GM18868 (cell line): ENCODE measurements around the gene TCHH.
"Not testable (repeated sequence)": the region's sequence is repeated elsewhere in the genome, so short reads cannot be mapped to it uniquely, and the experiment has no call there.

Experiments used
- ATAC-seq: cut with Tn5 transposase; IDR thresholded peaks from one replicate; pipeline ENCODE4 v1.9.1; 2021; ENCODE audit warnings: mild to moderate bottlenecking, moderate library complexity; ENCODE audit not compliant: unreplicated experiment

TCHH gene, protein sequence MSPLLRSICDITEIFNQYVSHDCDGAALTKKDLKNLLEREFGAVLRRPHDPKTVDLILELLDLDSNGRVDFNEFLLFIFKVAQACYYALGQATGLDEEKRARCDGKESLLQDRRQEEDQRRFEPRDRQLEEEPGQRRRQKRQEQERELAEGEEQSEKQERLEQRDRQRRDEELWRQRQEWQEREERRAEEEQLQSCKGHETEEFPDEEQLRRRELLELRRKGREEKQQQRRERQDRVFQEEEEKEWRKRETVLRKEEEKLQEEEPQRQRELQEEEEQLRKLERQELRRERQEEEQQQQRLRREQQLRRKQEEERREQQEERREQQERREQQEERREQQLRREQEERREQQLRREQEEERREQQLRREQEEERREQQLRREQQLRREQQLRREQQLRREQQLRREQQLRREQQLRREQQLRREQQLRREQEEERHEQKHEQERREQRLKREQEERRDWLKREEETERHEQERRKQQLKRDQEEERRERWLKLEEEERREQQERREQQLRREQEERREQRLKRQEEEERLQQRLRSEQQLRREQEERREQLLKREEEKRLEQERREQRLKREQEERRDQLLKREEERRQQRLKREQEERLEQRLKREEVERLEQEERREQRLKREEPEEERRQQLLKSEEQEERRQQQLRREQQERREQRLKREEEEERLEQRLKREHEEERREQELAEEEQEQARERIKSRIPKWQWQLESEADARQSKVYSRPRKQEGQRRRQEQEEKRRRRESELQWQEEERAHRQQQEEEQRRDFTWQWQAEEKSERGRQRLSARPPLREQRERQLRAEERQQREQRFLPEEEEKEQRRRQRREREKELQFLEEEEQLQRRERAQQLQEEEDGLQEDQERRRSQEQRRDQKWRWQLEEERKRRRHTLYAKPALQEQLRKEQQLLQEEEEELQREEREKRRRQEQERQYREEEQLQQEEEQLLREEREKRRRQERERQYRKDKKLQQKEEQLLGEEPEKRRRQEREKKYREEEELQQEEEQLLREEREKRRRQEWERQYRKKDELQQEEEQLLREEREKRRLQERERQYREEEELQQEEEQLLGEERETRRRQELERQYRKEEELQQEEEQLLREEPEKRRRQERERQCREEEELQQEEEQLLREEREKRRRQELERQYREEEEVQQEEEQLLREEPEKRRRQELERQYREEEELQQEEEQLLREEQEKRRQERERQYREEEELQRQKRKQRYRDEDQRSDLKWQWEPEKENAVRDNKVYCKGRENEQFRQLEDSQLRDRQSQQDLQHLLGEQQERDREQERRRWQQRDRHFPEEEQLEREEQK (N-terminal part only)

DNA sequence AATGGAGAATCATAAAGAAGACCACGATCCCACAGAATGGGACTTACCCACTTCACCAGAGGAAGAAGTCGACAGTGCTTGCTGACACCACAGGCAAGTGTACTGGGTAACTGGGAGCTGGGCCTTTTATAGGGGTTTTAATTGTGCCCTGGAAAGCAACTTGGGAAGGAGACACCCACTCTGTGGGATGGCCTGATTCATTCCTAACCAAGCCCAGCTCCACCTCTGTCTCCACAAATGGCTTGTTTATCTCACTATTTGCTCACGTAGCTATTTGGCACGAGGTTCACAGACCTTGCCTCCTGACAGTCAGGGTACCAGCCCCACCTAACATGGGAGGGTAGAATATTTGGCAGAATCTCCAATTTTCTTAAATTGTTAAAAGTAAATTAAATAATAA, at the start of gene TCHH:
TSS of gene TCHH (minus strand) at position 101 of the 400 bp plus-strand sequence. CDS start 1,364 bp downstream, outside the sequence.
- no peak for ATAC-seq

DNA sequence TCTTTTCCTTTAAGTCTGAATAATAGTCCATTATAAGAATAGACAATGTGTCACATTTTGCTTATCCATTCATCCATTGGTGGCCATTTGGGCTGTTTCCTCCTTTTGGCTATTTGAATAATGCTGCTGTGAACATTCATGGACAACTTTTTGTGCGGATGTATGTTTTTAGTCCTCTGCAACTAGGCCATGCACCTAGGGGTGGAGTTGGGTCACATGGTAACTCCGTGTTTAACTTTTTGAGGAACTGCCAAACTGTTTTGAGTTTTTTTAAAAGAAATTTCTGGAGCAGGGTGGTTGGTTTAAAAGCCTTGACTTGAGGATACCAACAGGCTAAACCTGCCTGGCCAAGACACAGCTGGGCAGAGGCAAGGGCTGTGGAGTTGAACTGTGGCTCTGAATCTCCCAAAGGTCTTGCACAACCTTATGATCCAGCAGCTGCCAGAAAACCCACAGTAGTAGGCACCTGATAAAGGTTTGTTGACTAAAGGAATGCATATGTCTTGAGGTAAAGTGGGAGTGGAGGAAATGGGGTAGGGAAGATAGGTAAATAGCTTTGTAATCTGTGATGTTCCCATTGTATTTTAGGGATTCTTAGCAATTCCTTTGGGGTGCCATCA, 49.4 kb upstream of the TCHH start:
- no peak for ATAC-seq

DNA sequence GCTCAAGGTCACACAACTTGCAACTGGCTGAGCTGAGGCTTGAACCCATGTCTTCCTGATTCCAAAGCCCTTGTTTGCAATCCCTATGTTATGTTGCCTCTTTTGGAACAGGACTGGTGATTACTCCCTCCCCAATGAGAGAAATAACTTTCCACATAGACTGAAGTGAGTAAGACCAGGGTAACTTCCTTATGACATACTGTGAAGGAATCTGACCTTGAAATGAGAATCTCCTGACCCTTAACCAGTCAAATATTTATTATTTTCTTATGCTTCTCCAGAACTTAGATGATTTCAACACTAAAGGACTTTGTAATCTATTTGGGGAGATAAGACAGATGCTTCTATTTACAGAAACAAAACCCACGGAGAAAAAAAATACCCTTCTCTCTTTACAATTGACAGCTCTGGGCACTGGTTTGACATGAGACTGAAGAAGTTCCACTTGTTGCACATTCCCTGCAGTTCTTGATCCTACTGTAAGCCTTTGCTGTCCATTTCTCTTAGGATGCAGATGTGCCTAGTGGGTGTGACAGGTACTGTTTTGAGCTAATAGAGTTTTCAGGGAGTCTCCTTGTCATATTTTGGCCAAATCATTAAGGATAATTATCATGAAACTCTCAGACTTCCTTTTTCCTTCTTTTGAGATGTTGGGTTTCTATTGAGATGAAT, 47.7 kb upstream of the TCHH start:
- ATAC-seq: no peak

DNA sequence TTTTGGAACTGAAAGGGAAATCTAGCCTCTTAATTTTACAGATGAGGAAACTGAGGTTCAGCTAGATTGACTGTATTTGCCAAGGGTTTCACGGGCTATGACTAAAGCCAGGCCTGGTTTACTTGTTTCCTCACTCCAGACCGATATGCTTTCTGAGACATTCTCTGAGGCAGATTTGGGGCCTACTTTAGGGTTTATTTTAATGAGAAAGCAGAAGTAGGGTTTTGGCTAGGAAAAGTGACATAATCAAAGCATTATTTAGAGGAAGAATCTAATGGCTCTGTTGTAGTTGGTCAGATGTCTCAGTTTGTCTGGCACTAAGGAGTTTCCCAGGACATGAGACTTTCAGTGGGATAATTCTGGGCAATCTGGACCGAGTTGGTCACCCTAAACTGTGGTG, 45.3 kb upstream of the TCHH start:
- no peak for ATAC-seq

DNA sequence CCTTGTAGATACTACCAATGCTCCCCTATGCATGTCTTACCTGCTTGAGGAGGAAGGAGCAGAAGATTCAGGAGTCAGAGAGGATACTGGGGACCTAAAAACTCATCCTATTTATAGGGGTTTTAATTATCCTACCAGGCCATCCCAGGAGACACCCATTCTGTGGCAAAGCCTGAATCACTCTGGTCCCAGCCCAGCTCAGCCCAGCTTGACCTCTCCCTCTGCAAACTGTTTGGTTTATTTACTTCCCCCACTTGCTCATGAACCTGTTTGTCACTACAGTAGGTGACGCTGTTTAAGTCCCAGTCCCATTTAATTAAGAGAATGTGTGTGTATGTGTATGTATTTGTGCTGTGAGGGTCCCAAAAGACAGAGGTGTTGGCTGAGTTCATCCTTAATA, 43.9 kb upstream of the TCHH start, which contains the start of gene RPTN:
TSS of gene RPTN (minus strand) at position 85 of the 400 bp plus-strand sequence. CDS start 1,339 bp downstream, outside the sequence.
- ATAC-seq: no peak

DNA sequence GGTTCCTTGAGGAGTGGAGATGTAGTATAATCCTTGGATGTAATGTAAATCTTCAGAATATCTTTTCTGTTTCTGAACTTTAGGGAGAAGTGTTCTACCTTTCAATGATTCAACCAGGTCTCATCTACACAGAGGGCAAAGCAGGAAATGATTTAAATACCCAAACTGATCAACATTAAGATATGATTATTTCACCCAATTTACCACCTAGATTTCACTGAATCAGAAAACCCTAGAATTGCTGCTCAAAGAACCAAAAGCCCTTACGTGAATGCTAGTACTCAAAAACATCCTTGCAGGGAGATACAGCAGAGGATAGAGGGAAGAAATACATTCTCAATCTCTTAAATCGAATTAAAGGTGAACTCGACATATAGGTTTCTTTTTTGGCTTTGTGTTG, 38.8 kb upstream of the TCHH start:
- ATAC-seq: no peak

DNA sequence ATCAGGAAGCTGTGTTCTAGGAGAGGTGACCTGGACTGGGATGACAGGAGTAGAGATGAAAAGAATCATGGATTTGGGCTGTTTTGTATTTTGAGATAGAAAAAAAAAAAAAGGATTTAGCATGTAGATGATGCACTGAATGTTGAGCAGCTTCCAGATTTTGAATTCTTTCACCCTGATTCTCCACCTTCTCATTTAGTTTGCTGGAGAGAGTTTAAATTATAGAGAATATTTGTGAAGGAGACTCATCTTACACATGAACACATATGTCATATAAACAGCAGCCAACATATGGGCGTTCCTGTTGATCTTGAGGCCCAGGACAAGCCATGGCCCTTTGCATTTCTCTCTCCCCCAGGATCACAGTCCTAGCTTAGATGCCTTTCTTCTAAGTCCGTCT, 36.4 kb upstream of the TCHH start:
- ATAC-seq: no peak

DNA sequence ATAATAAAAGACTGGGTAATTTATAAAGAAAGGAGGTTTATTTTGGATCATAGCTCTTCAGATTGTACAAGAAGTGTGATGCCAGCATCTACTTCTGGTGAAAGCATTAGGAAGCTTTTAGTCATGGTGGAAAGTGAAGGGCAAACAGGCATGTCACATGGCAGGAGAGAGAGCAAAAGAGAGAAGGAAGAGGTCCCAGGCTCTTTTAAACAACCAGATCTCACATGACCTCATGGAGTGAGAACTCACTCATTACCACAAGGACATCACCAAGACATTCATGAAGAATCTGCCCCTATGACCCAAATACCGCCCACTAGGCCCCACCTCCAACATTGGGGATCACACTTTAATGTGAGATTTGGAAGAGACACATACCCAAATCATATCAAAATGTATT, 33.7 kb upstream of the TCHH start:
- no peak for ATAC-seq

DNA sequence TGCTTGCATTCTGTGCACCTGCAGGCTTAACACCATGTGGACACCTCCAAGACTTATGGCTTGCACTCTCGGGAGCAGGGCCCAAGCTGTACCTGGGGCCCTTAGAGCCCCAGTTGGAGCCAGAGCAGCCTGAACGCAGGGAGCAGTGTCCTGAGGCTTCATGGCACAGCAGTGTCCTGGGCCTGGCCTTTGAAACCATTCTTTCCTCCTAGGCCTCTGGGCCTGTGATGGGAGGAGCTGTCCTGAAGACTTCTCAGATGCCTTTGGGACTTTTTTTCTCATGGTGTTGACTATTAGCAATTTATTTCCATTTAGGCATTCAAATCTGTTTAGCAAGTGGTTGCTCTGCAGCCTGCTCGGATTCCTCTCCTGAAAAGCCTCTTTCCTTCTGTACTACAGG, 32.8 kb upstream of the TCHH start:
- ATAC-seq: no peak

DNA sequence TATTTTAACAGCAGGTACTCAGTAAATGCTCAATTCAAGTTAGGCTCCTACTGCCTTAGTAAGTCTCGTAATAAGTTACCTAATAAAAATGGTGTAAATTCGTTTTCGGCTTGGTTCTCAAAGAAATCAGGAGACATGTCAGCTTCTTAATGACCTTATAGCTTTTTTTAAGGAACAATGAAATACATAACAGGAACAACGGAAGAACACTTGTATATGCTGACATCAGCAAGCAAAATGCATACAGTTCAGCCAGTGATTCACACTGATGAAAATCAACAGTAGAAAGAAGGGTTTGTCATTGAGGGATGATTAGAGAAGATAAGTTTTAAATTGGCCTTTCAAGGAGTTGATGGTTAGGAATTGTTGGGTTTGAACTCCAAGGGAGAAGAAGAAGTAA, 30.5 kb upstream of the TCHH start:
- ATAC-seq: no peak

DNA sequence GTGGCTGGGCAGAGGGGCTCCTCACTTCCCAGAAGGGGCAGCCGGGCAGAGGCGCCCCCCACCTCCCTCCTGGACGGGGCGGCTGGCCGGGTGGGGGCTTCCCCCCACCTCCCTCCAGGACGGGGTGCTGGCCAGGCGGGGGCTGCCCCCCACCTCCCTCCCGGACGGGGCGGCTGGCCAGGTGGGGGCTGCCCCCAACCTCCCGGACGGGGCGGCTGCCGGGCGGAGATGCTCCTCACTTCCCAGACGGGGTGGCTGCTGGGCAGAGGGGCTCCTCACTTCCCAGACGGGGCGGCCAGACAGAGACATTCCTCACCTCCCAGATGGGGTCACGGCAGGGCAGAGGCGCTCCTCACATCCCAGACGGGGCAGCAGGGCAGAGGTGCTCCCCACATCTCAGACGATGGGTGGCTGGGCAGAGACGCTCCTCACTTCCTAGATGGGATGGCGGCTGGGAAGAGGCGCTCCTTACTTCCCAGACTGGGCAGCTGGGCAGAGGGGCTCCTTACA, 29.5 kb upstream of the TCHH start:
- ATAC-seq: not testable (repeated sequence)

DNA sequence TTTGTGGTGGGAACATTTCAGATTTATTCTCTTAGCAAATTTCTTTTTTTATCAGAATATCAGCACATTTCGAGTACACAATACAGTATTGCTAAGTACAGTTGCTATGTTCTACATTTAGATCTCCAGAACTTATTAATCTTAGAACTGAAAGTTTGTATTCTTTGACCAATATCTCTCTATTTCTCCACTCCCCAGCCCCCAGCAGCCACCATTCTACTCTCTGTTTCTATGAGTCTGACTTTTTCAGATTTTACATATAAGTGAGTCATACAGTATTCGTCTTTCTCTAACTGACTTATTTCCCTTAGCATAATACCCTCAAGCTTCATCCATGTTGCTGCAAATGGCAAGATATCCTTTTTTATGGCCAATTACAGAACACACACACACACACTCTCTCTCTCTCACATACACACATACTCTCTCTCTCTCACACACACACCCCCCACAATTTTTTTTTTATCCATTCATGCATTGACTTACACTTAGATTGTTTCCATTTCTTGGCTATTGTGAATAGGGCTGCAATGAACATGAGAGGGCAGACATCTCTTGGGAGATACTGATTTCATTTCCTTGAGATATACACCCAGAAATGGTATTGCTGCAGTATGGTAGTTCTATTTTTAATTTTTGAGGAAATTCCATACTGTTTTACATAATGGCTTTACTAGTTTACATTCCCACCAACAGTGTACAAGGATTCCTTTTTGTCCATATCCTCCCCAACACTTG, 28.1 kb upstream of the TCHH start:
- peak; percentile 64 for ATAC-seq

DNA sequence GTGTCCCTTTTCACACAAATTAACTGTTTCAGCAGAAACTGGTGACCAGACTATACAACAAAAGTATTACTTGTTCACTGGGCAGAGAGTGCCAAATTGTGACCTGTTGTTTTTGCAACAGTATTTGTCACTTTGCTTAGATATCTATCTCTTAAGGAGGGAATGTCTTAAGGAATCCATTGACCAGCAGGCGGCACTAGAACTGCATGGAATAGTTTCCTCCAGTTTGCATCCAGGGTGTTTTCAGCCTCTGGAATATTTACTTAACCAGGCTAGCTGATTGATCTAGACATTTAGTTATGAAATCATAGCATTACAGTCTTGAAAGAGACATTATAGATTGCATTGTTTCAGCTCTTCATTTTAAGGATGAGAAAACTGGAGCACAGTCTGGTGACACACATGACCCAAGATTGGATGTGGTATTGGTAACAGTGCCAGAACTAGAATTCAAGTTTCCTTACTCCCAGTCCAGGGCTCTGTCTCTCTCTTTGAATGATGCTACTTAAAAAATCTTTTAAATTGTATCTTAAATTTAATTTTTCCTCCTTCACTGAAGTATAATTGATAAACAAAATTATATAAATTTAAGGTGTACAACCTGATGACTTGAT, 26.8 kb upstream of the TCHH start:
- ATAC-seq: no peak

DNA sequence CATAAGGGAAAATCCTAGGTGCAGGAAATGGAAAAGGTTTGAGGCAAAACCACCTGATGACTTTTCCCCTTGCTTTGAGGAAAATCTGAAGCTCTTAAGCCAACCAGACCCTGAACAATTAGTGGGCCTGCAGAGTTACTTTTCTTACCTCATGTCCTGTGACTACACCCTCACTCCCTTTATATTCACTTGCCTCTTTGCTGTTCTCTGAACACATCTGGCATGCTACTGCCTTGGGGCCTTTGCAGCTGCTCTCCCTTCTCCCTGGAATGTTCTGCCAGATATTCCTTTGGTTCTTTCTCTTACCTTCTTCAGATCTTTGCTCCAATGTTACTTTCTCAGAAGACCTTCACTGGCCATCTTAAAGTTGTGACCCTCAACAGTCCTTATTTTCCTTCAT, 22.0 kb upstream of the TCHH start:
- no peak for ATAC-seq

DNA sequence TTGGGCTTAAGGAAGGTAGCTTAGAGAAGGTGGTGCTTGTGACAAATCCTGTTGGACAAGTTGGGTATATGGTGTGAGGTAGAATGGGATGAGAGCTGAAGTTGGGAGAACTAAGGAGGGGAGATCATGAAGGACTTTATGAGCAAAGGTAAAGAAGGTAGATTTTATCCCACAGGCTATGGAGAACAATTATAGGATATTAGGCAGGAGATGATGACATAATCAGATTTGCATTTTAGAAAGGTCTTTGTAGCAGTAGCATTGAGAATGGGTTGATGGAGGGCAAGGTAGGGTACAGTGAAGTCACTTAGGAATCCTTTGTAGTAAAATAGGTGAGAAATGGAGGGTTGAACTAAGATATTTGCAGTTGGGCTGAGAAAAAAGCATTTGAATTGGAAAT, 14.9 kb upstream of the TCHH start:
- no peak for ATAC-seq

DNA sequence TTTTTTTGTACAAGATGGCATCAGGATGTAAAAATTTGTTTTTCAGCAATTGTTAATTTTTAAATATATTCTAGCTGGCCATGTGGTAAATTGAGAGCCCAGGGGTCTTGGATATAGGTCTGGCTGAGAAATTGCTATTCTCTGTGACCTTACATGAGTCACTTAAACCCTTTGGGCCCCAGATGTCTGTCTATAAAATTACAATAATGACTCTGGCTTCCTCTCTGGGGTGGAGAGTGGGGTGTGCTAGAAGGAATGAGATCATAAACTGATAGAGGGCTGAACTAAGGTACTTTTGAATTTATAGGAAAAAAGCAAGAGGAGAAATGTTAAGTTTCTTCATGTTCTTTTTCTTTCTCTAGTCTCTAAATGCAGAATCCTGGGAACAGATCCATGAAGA, 12.4 kb upstream of the TCHH start:
- no peak for ATAC-seq

DNA sequence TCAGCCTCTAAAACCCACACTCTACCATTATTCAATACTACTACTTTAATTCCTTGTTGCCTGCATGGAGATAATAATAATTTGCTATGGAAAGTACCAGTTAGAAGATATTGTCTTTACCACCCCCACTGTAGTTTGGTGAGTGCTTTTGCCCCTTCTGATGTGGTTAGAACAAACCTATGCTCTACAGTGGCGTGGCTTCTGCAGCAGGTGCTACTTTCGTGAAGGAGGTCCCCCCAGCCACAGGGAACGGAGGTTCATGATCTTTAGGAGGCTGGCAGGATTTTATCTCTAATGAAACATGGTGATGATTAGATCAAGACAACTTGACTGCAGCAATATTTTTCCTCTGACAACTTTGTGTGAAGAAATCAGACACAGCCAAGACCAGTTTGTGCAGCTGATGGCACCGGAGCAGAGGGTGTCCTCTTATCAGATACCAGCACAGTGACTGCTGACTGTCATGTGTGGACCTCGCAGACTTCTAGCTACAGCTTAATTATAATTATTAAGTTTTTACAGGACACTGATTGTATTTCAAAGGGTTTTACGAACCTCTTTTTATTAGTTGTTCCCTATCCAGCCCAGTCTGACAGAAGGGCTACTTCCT, 10.7 kb upstream of the TCHH start:
- no peak for ATAC-seq

DNA sequence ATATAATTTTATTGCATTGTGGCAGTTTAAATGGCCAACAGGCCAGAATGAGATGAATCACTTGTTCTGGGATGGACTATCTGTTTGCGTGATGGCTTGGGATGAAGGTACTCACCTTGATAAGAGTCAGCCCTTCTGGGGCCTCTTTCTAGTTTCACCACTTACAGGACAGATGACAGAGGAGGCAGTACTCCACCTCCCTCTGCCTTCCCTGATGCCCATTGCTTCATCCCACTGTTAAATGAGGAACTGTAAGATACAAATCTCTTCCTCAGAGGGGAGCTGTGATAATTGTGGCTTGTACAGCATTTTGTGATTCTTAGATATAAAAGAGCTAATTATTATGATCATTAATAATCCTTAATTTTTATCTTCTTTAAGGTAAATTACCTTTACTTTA, 3.7 kb upstream of the TCHH start:
- ATAC-seq: no peak
